Stomach smooth muscle (tissue), 2 donors: ENCODE measurements around the gene MAP4K3.

Experiments
- H3K27ac ChIP-seq: one replicate; pipeline ENCODE4 v1.7.0; 2013; ENCODE audit warnings: mild to moderate bottlenecking, low read length, inconsistent platforms
- H3K27me3 ChIP-seq, 2 donors: one replicate each; pipeline ENCODE4 v1.7.0; 2013; ENCODE audit warnings: low read length in 2 of 2; ENCODE audit not compliant: insufficient read depth in 2 of 2, control insufficient read depth in 1 of 2
- H3K36me3 ChIP-seq, 2 donors: one replicate each; pipeline ENCODE4 v1.7.0; 2013; ENCODE audit warnings: low read length in 2 of 2; ENCODE audit not compliant: control insufficient read depth in 2 of 2, insufficient read depth in 2 of 2
- H3K4me1 ChIP-seq: one replicate; pipeline ENCODE4 v1.7.0; 2013; ENCODE audit warnings: low read length; ENCODE audit not compliant: control insufficient read depth, insufficient read depth
- H3K4me3 ChIP-seq, 2 donors: one replicate each; pipeline ENCODE4 v1.7.0; 2013; ENCODE audit warnings: low read length in 2 of 2
- H3K9ac ChIP-seq, 2 donors: one replicate each; pipeline ENCODE4 v1.7.0; 2013; ENCODE audit warnings: low read length in 2 of 2, mild to moderate bottlenecking in 1 of 2
- H3K9me3 ChIP-seq, 2 donors: one replicate each; pipeline ENCODE4 v1.7.0; 2013; ENCODE audit warnings: low read length in 2 of 2; ENCODE audit not compliant: control insufficient read depth in 2 of 2
- donor health status: healthy.
- donor health status: Pancreatic carcinoma.

MAP4K3 gene

GRCh38 chr2:39301352-39301751 is 135.7 kb downstream of the MAP4K3 start:
- H3K9ac ChIP-seq = no peak overlapping the region

GRCh38 chr2:39300044-39300978 is 136.8 kb downstream of the MAP4K3 start:
- no peak overlapping the region for H3K27ac ChIP-seq
- no peak overlapping the region for H3K4me3 ChIP-seq
- no peaks in the 10 kb centered on the region for H3K27me3 ChIP-seq
- H3K9me3 ChIP-seq = no peaks in the 10 kb centered on the region
- peaks cover 0 to 3% of the 10 kb centered on the region in 2 donors for H3K36me3 ChIP-seq
- H3K9ac ChIP-seq = no peak overlapping the region
- no peaks in the 10 kb centered on the region for H3K4me1 ChIP-seq

More at GRCh38 chr2:39301352-39301751, 135.7 kb downstream of the MAP4K3 start:
- Histone ChIP-seq H3K27ac (no peak overlapping the region), H3K4me1 (no peaks in the 10 kb centered on the region), H3K36me3 (peaks cover 0 to 3% of the 10 kb centered on the region in 2 donors), H3K9me3 (no peaks in the 10 kb centered on the region), H3K27me3 (no peaks in the 10 kb centered on the region), H3K4me3 (no peak overlapping the region)

GRCh38 chr2:39290433-39290832 is 146.7 kb downstream of the MAP4K3 start:
- Histone ChIP-seq H3K36me3 (peaks cover 15 to 31% of the 10 kb centered on the region in 2 donors), H3K27ac (no peak overlapping the region), H3K9me3 (no peaks in the 10 kb centered on the region), H3K27me3 (no peaks in the 10 kb centered on the region), H3K4me1 (no peaks in the 10 kb centered on the region), H3K4me3 (no peak overlapping the region), H3K9ac (no peak overlapping the region)

- H3K36me3 ChIP-seq = peaks cover 18 to 36% of the 10 kb centered on the region in 2 donors
- H3K4me1 ChIP-seq = no peaks in the 10 kb centered on the region
- no peak overlapping the region for H3K27ac ChIP-seq
- no peak overlapping the region for H3K9ac ChIP-seq
- H3K27me3 ChIP-seq = no peaks in the 10 kb centered on the region
- no peaks in the 10 kb centered on the region for H3K9me3 ChIP-seq
- H3K4me3 ChIP-seq = no peak overlapping the region
Measured at GRCh38 chr2:39289609-39290008, 147.5 kb downstream of the MAP4K3 start.

GRCh38 chr2:39283561-39283960 is 153.5 kb downstream of the MAP4K3 start:
- Histone ChIP-seq H3K27ac (no peak overlapping the region), H3K9me3 (no peaks in the 10 kb centered on the region), H3K27me3 (no peaks in the 10 kb centered on the region), H3K4me1 (no peaks in the 10 kb centered on the region), H3K36me3 (peaks cover 20 to 27% of the 10 kb centered on the region in 2 donors), H3K9ac (no peak overlapping the region), H3K4me3 (no peak overlapping the region)

- Histone ChIP-seq H3K4me1 (no peaks in the 10 kb centered on the region), H3K4me3 (no peak overlapping the region), H3K9me3 (no peaks in the 10 kb centered on the region), H3K27me3 (no peaks in the 10 kb centered on the region), H3K27ac (no peak overlapping the region), H3K36me3 (peaks cover 26 to 33% of the 10 kb centered on the region in 2 donors), H3K9ac (no peak overlapping the region)
Measured at GRCh38 chr2:39281391-39281790, 155.7 kb downstream of the MAP4K3 start.

- H3K4me1 ChIP-seq = no peaks in the 10 kb centered on the region
- no peak overlapping the region for H3K27ac ChIP-seq
- peaks cover 25 to 26% of the 10 kb centered on the region in 2 donors for H3K36me3 ChIP-seq
- no peak overlapping the region for H3K9ac ChIP-seq
- H3K4me3 ChIP-seq = no peak overlapping the region
- no peaks in the 10 kb centered on the region for H3K27me3 ChIP-seq
- no peaks in the 10 kb centered on the region for H3K9me3 ChIP-seq
Measured at GRCh38 chr2:39275016-39275415, 162.1 kb downstream of the MAP4K3 start.

- Histone ChIP-seq H3K4me1 (no peaks in the 10 kb centered on the region), H3K27me3 (no peaks in the 10 kb centered on the region), H3K9me3 (no peaks in the 10 kb centered on the region), H3K27ac (no peak overlapping the region), H3K4me3 (no peak overlapping the region), H3K36me3 (peaks cover 7 to 9% of the 10 kb centered on the region in 2 donors), H3K9ac (no peak overlapping the region)
Measured at GRCh38 chr2:39269941-39270340, 167.1 kb downstream of the MAP4K3 start.

GRCh38 chr2:39266916-39267434 is 170.1 kb downstream of the MAP4K3 start:
- Histone ChIP-seq H3K27me3 (no peaks in the 10 kb centered on the region), H3K4me3 (no peak overlapping the region), H3K9ac (no peak overlapping the region), H3K27ac (no peak overlapping the region), H3K36me3 (peaks cover 7 to 12% of the 10 kb centered on the region in 2 donors), H3K9me3 (no peaks in the 10 kb centered on the region), H3K4me1 (no peaks in the 10 kb centered on the region)

- H3K27me3 ChIP-seq = no peaks in the 10 kb centered on the region
- no peak overlapping the region for H3K4me3 ChIP-seq
- H3K9ac ChIP-seq = no peak overlapping the region
- peaks cover 4 to 12% of the 10 kb centered on the region in 2 donors for H3K36me3 ChIP-seq
- no peaks in the 10 kb centered on the region for H3K4me1 ChIP-seq
- no peaks in the 10 kb centered on the region for H3K9me3 ChIP-seq
- H3K27ac ChIP-seq = no peak overlapping the region
Measured at GRCh38 chr2:39266139-39266805, 170.8 kb downstream of the MAP4K3 start.
